CD14-positive monocyte (primary cell): Measurements from ENCODE around the gene APOB. TPM values are rescaled to one million over a fixed set of nuclear protein-coding genes. Genes with fewer than 3 reads are reported as not detected.

Source experiments
- DNase-seq, 3 donors: peaks; one replicate each; pipeline ENCODE4 v3.0.0-alpha.2; 2011 to 2022
- H2AFZ ChIP-seq: 2 replicates; pipeline ENCODE4 v1.6.0; 2012; ENCODE audit warnings: mild to moderate bottlenecking, low read depth, low read length, inconsistent platforms; ENCODE audit not compliant: insufficient read depth, poor library complexity, severe bottlenecking
- H3K27ac ChIP-seq, 2 donors: 1 replicate in 1 of 2; 2 replicates in 1 of 2; pipeline ENCODE4 v1.5.1; 2012 to 2013; ENCODE audit warnings: low read length in 2 of 2, control low read depth in 1 of 2, inconsistent platforms in 1 of 2, low read depth in 1 of 2, mild to moderate bottlenecking in 1 of 2
- H3K27me3 ChIP-seq, 2 donors: one replicate each; pipeline versions ENCODE4 v1.6.0 to v1.6.1; 2011 to 2013; ENCODE audit warnings: low read length in 2 of 2; ENCODE audit not compliant: control insufficient read depth in 2 of 2, insufficient read depth in 2 of 2
- H3K36me3 ChIP-seq, 2 donors: replicated peaks in 1 of 2; 1 replicate in 1 of 2; 2 replicates in 1 of 2; pipeline versions ENCODE4 v1.5.1 to v1.6.1; 2012 to 2013; ENCODE audit warnings: low read length in 2 of 2, control low read depth in 1 of 2, inconsistent platforms in 1 of 2, mild to moderate bottlenecking in 1 of 2; ENCODE audit not compliant: insufficient read depth in 2 of 2, control insufficient read depth in 1 of 2
- H3K4me1 ChIP-seq, 2 donors: 1 replicate in 1 of 2; 2 replicates in 1 of 2; pipeline versions ENCODE4 v1.5.1 to v1.6.1; 2012 to 2013; ENCODE audit warnings: low read length in 2 of 2, control low read depth in 1 of 2, inconsistent platforms in 1 of 2, mild to moderate bottlenecking in 1 of 2, moderate library complexity in 1 of 2; ENCODE audit not compliant: insufficient read depth in 2 of 2, control insufficient read depth in 1 of 2
- H3K4me2 ChIP-seq: replicated peaks from 2 replicates; pipeline ENCODE3; 2012; ENCODE audit warnings: low read length, moderate library complexity, mild to moderate bottlenecking; ENCODE audit not compliant: poor library complexity, severe bottlenecking; ENCODE audit errors: extremely low read depth
- H3K4me3 ChIP-seq, 3 experiments: fragments of 200-600 bp in 1 of 3; sonication (generic) in 1 of 3; replicated peaks in 1 of 3; 1 replicate in 2 of 3; 2 replicates in 1 of 3; pipeline ENCODE4 v1.5.1; 2011 to 2013; ENCODE audit warnings: low read length in 3 of 3, mild to moderate bottlenecking in 3 of 3, control low read depth in 2 of 3, low read depth in 2 of 3, inconsistent platforms in 1 of 3, moderate library complexity in 1 of 3
- H3K79me2 ChIP-seq: 2 replicates; pipeline ENCODE4 v1.6.0; 2012; ENCODE audit warnings: mild to moderate bottlenecking, control low read depth, inconsistent platforms, low read length, moderate library complexity; ENCODE audit not compliant: insufficient read depth
- H3K9ac ChIP-seq: 2 replicates; pipeline ENCODE4 v1.6.0; 2017; ENCODE audit warnings: low read length, mild to moderate bottlenecking; ENCODE audit not compliant: insufficient read depth, poor library complexity, severe bottlenecking
- H3K9me3 ChIP-seq, 2 donors: replicated peaks in 1 of 2; 1 replicate in 1 of 2; 2 replicates in 1 of 2; pipeline versions ENCODE4 v1.5.1 to v1.6.1; 2012 to 2013; ENCODE audit warnings: low read length in 2 of 2, control low read depth in 1 of 2; ENCODE audit not compliant: control insufficient read depth in 1 of 2, insufficient read depth in 1 of 2
- H4K20me1 ChIP-seq: 2 replicates; pipeline ENCODE4 v1.6.0; 2012; ENCODE audit warnings: mild to moderate bottlenecking, low read length, control low read depth, moderate library complexity; ENCODE audit not compliant: insufficient read depth
- H3K27ac Mint-ChIP-seq, 7 donors: one replicate each; pipeline ENCODE4 v1.8.0; 2020; ENCODE audit warnings: mild to moderate bottlenecking in 7 of 7, mixed read lengths in 7 of 7, moderate library complexity in 6 of 7, inconsistent platforms in 2 of 7
- H3K27me3 Mint-ChIP-seq, 3 donors: one replicate each; pipeline ENCODE4 v1.8.0; 2021 to 2022; ENCODE audit warnings: low read depth in 3 of 3, mild to moderate bottlenecking in 3 of 3, mixed read lengths in 3 of 3, moderate library complexity in 3 of 3, inconsistent platforms in 1 of 3
- H3K36me3 Mint-ChIP-seq, 2 donors: one replicate each; pipeline ENCODE4 v1.8.0; 2020; ENCODE audit warnings: mixed read lengths in 2 of 2, inconsistent platforms in 1 of 2, mild to moderate bottlenecking in 1 of 2
- H3K4me1 Mint-ChIP-seq: one replicate; pipeline ENCODE4 v1.8.0; 2020; ENCODE audit warnings: mild to moderate bottlenecking, mixed read lengths
- H3K4me3 Mint-ChIP-seq, 2 donors: one replicate each; pipeline ENCODE4 v1.8.0; 2020; ENCODE audit warnings: mild to moderate bottlenecking in 2 of 2, mixed read lengths in 2 of 2, moderate library complexity in 1 of 2
- H3K9me3 Mint-ChIP-seq, 7 donors: one replicate each; pipeline ENCODE4 v1.8.0; 2020 to 2022; ENCODE audit warnings: mixed read lengths in 7 of 7, mild to moderate bottlenecking in 6 of 7, moderate library complexity in 6 of 7, inconsistent platforms in 2 of 7
- CTCF ChIP-seq: fragments of 200-600 bp; IDR thresholded peaks from one replicate; pipeline ENCODE4 v1.8.0; 2022; ENCODE audit warnings: antibody characterized with exemption, mild to moderate bottlenecking
- WGBS: methylation state at CpG from one replicate; pipeline ENCODE4 v1.1.5; 2013; ENCODE audit warnings: missing lambda C conversion rate; ENCODE audit not compliant: insufficient coverage; 5-methylcytosine and 5-hydroxymethylcytosine counted together
- intact Hi-C, 2 donors: fragments of 100-400 bp; cut with micrococcal nuclease; formaldehyde crosslinking; loops; one replicate each; pipeline versions ENCODE4 v1.15.0 to v1.15.1; 2023
- polyA plus RNA-seq, 3 donors: library from polyadenylated mRNA; depleted of rRNA in 1 of 3; unstranded in 2 of 3; stranded (reverse) in 1 of 3; fragments of 300-500 nt in 2 of 3; fragments of >200 nt in 1 of 3; fragmentation: Illumina TruSeq in 2 of 3; gene quantifications; 1 replicate in 2 of 3; 2 replicates in 1 of 3; pipeline ENCODE4 v1.2.3, GENCODE V29; 2012 to 2021

APOB gene
- polyA plus RNA-seq, 3 donors: 0.02 TPM; not detected in 2

- Histone ChIP-seq H2AFZ (no peak overlapping the region), H3K27ac (no peak overlapping the region), H4K20me1 (no peaks in the 10 kb centered on the region), H3K9ac (no peak overlapping the region), H3K4me3 (no peak overlapping the region), H3K79me2 (no peaks in the 10 kb centered on the region), H3K36me3 (no peaks in the 10 kb centered on the region), H3K9me3 (no peaks in the 10 kb centered on the region), H3K4me1 (no peaks in the 10 kb centered on the region), H3K27me3 (no peaks in the 10 kb centered on the region), H3K4me2 (no peak overlapping the region)
- H3K36me3 Mint-ChIP-seq: no peaks in the 10 kb centered on the region
- H3K27me3 Mint-ChIP-seq: peaks cover 0 to 2% (median 0%) of the 10 kb centered on the region in 3 donors
- H3K4me1 Mint-ChIP-seq: no peaks in the 10 kb centered on the region
- H3K4me3 Mint-ChIP-seq: no peak overlapping the region
- WGBS: 89% methylated on average over 3 of the region's 4 CpGs
- H3K27ac Mint-ChIP-seq: no peak overlapping the region
- H3K9me3 Mint-ChIP-seq: peaks cover 0 to 1% (median 0%) of the 10 kb centered on the region in 7 donors
- no peak for DNase-seq
- intact Hi-C loops: no loop called here
- TF ChIP-seq CTCF: no peak
Observed at GRCh38 chr2:21002814-21003192, 41.1 kb downstream of the APOB start.

GRCh38 chr2:21001988-21002813 is 41.7 kb downstream of the APOB start:
- Histone ChIP-seq H3K27ac (no peak overlapping the region), H2AFZ (no peak overlapping the region), H3K9me3 (no peaks in the 10 kb centered on the region), H3K9ac (no peak overlapping the region), H3K27me3 (no peaks in the 10 kb centered on the region), H3K79me2 (no peaks in the 10 kb centered on the region), H4K20me1 (no peaks in the 10 kb centered on the region), H3K4me1 (no peaks in the 10 kb centered on the region), H3K4me2 (no peak overlapping the region), H3K36me3 (no peaks in the 10 kb centered on the region), H3K4me3 (no peak overlapping the region)
- no peak for DNase-seq
- no peak overlapping the region for H3K4me3 Mint-ChIP-seq
- intact Hi-C loops: no loop called here
- no peaks in the 10 kb centered on the region for H3K36me3 Mint-ChIP-seq
- no peaks in the 10 kb centered on the region for H3K4me1 Mint-ChIP-seq
- H3K9me3 Mint-ChIP-seq: peaks cover 0 to 1% (median 0%) of the 10 kb centered on the region in 7 donors
- TF ChIP-seq CTCF: no peak
- H3K27ac Mint-ChIP-seq: no peak overlapping the region
- no CpG with 5 or more reads among the region's 9 CpGs for WGBS
- peaks cover 0 to 2% (median 0%) of the 10 kb centered on the region in 3 donors for H3K27me3 Mint-ChIP-seq
